Endodermal cell (in vitro differentiated cells): ENCODE data around the gene CYP4F3. TPM values are rescaled to one million over a fixed set of nuclear protein-coding genes. Genes with fewer than 3 reads are reported as not detected.

Experiments used
- DNase-seq: peaks from one replicate; pipeline ENCODE4 v3.0.0-alpha.2; 2017
- H3K27ac ChIP-seq: 2 replicates; pipeline ENCODE4 v1.5.1; 2013; ENCODE audit warnings: mild to moderate bottlenecking, low read depth, low read length, moderate library complexity
- H3K27me3 ChIP-seq: 2 replicates; pipeline ENCODE4 v1.6.1; 2013; ENCODE audit warnings: mild to moderate bottlenecking, low read length, moderate library complexity; ENCODE audit not compliant: insufficient read depth, control insufficient read depth, poor library complexity, severe bottlenecking
- H3K36me3 ChIP-seq: 2 replicates; pipeline ENCODE4 v1.7.0; 2013; ENCODE audit warnings: mild to moderate bottlenecking, low read length, moderate library complexity; ENCODE audit not compliant: control insufficient read depth, insufficient read depth
- H3K4me1 ChIP-seq: one replicate; pipeline ENCODE4 v1.7.0; 2013; ENCODE audit warnings: low read length; ENCODE audit not compliant: control insufficient read depth, insufficient read depth
- H3K4me3 ChIP-seq: 2 replicates; pipeline ENCODE4 v1.5.1; 2013; ENCODE audit warnings: mild to moderate bottlenecking, low read length, moderate library complexity
- H3K9ac ChIP-seq: 2 replicates; pipeline ENCODE4 v1.6.1; 2013; ENCODE audit warnings: mild to moderate bottlenecking, low read length, moderate library complexity; ENCODE audit not compliant: poor library complexity, severe bottlenecking; ENCODE audit errors: extremely low read depth
- H3K9me3 ChIP-seq: 2 replicates; pipeline ENCODE4 v1.6.1; 2013; ENCODE audit warnings: mild to moderate bottlenecking, low read length, moderate library complexity; ENCODE audit not compliant: control insufficient read depth
- H3K27ac Mint-ChIP-seq: 2 replicates; pipeline ENCODE4 v1.8.0; 2020; ENCODE audit warnings: mixed read lengths
- H3K27me3 Mint-ChIP-seq: 2 replicates; pipeline ENCODE4 v1.8.0; 2021; ENCODE audit warnings: mild to moderate bottlenecking, mixed read lengths; ENCODE audit not compliant: insufficient read depth
- H3K36me3 Mint-ChIP-seq: 2 replicates; pipeline ENCODE4 v1.8.0; 2020; ENCODE audit warnings: low read depth, mixed read lengths
- H3K4me1 Mint-ChIP-seq: 2 replicates; pipeline ENCODE4 v1.8.0; 2020; ENCODE audit warnings: mixed read lengths
- H3K4me3 Mint-ChIP-seq: 2 replicates; pipeline ENCODE4 v1.8.0; 2020; ENCODE audit warnings: mild to moderate bottlenecking, moderate library complexity, mixed read lengths
- H3K9me3 Mint-ChIP-seq: 2 replicates; pipeline ENCODE4 v1.8.0; 2020; ENCODE audit warnings: mild to moderate bottlenecking, mixed read lengths
- CTCF ChIP-seq: fragments of 200-600 bp; sonication (generic); conservative IDR thresholded peaks from 2 replicates; pipeline ENCODE4 v1.5.0; 2021; ENCODE audit warnings: antibody characterized with exemption, mild to moderate bottlenecking
- WGBS, 2 experiments: methylation state at CpG; one replicate each; pipeline versions ENCODE4 v1.1.5 to v1.1.7; 2013; ENCODE audit warnings: missing lambda C conversion rate in 2 of 2, mixed read lengths in 1 of 2; ENCODE audit not compliant: insufficient coverage in 1 of 2, insufficient read length in 1 of 2; 5-methylcytosine and 5-hydroxymethylcytosine counted together
- total RNA-seq, 2 donors: library from RNA; stranded (reverse); fragmentation: NEBNext Ultra II Directional in 1 of 2; extraction: Animal tissue kit (Norgen Biotek cat#: 25700) in 1 of 2; gene quantifications; 2 replicates in 1 of 2; 3 replicates in 1 of 2; pipeline ENCODE4 v1.2.1, GENCODE V29; 2021

Gene CYP4F3
- total RNA-seq, 2 donors from 2014 or later, result not detected

GRCh38 chr19:15618321-15618720, 22.4 kb upstream of the CYP4F3 start:
- Mint-ChIP-seq H3K4me1 (no peaks in the 10 kb centered on the region), H3K9me3 (peaks cover 99% of the 10 kb centered on the region), H3K4me3 (no peak overlapping the region), H3K27ac (no peak overlapping the region), H3K27me3 (no peaks in the 10 kb centered on the region), H3K36me3 (peaks cover 2% of the 10 kb centered on the region)
- no peaks in the 10 kb centered on the region for H3K27me3 ChIP-seq
- H3K27ac ChIP-seq, result no peak overlapping the region
- WGBS, 2 experiments, result 68 to 87% methylated on average over 3 to 5 of the region's 5 CpGs
- H3K4me1 ChIP-seq, result no peaks in the 10 kb centered on the region
- H3K9me3 ChIP-seq, result peaks cover 76% of the 10 kb centered on the region
- no peaks in the 10 kb centered on the region for H3K36me3 ChIP-seq
- H3K9ac ChIP-seq, result no peak overlapping the region
- no peak for DNase-seq
- no peak overlapping the region for H3K4me3 ChIP-seq
- TF ChIP-seq CTCF, result no peak

- Mint-ChIP-seq H3K9me3 (peaks cover 90% of the 10 kb centered on the region), H3K27ac (no peak overlapping the region), H3K4me3 (no peak overlapping the region), H3K36me3 (peaks cover 2% of the 10 kb centered on the region), H3K27me3 (no peaks in the 10 kb centered on the region), H3K4me1 (no peaks in the 10 kb centered on the region)
- Histone ChIP-seq H3K27me3 (no peaks in the 10 kb centered on the region), H3K9me3 (peaks cover 75% of the 10 kb centered on the region), H3K27ac (no peak overlapping the region), H3K4me1 (no peaks in the 10 kb centered on the region), H3K4me3 (no peak overlapping the region), H3K9ac (no peak overlapping the region), H3K36me3 (no peaks in the 10 kb centered on the region)
- 50% methylated on average over 1 of the region's 1 CpG; no CpG with 5 or more reads in 1 of the 2 experiments for WGBS, 2 experiments
- DNase-seq, result no peak
- TF ChIP-seq CTCF, result no peak
Measured at GRCh38 chr19:15621801-15622200, 18.9 kb upstream of the CYP4F3 start.

- peaks cover 2% of the 10 kb centered on the region for H3K36me3 Mint-ChIP-seq
- Histone ChIP-seq H3K36me3 (no peaks in the 10 kb centered on the region), H3K27me3 (no peaks in the 10 kb centered on the region), H3K4me3 (no peak overlapping the region), H3K9me3 (peaks cover 72% of the 10 kb centered on the region), H3K27ac (no peak overlapping the region), H3K4me1 (no peaks in the 10 kb centered on the region), H3K9ac (no peak overlapping the region)
- no peak overlapping the region for H3K4me3 Mint-ChIP-seq
- no peaks in the 10 kb centered on the region for H3K4me1 Mint-ChIP-seq
- no peak for TF ChIP-seq CTCF
- H3K27me3 Mint-ChIP-seq, result no peaks in the 10 kb centered on the region
- WGBS, 2 experiments, result 78 to 81% methylated on average over 9 to 11 of the region's 11 CpGs
- H3K9me3 Mint-ChIP-seq, result peaks cover 82% of the 10 kb centered on the region
- DNase-seq, result no peak
- H3K27ac Mint-ChIP-seq, result no peak overlapping the region
Measured at GRCh38 chr19:15622991-15623390, 17.7 kb upstream of the CYP4F3 start.
